Small intestine (tissue), 7 donors: ENCODE results near the gene PSPN. TPM values are rescaled to one million over a fixed set of nuclear protein-coding genes. Genes with fewer than 3 reads are reported as not detected.

Experiments used
- DNase-seq, 2 donors: peaks; one replicate each; pipeline versions ENCODE4 v3.0.0 to v3.0.0-alpha.2; 2013
- FAIRE-seq: peaks from 2 replicates; lab custom pipeline; 2012; peaks lifted over from hg19 to GRCh38; lab: Jason Lieb, UNC
- H3K27ac ChIP-seq, 3 donors: one replicate each; pipeline ENCODE4 v1.5.1; 2013; ENCODE audit warnings: low read length in 2 of 3, mild to moderate bottlenecking in 2 of 3, control low read depth in 1 of 3, inconsistent platforms in 1 of 3, low read depth in 1 of 3, moderate library complexity in 1 of 3
- H3K27me3 ChIP-seq, 3 donors: one replicate each; pipeline ENCODE4 v1.6.1; 2013; ENCODE audit warnings: low read length in 3 of 3, inconsistent platforms in 1 of 3; ENCODE audit not compliant: control insufficient read depth in 3 of 3, insufficient read depth in 3 of 3
- H3K36me3 ChIP-seq, 3 donors: one replicate each; pipeline ENCODE4 v1.6.1; 2013; ENCODE audit warnings: low read length in 3 of 3, inconsistent platforms in 1 of 3, low read depth in 1 of 3, mild to moderate bottlenecking in 1 of 3, moderate library complexity in 1 of 3; ENCODE audit not compliant: control insufficient read depth in 3 of 3, insufficient read depth in 2 of 3
- H3K4me1 ChIP-seq, 3 donors: one replicate each; pipeline ENCODE4 v1.6.1; 2013; ENCODE audit warnings: low read length in 2 of 3, inconsistent platforms in 1 of 3, low read depth in 1 of 3, mild to moderate bottlenecking in 1 of 3, moderate library complexity in 1 of 3; ENCODE audit not compliant: control insufficient read depth in 3 of 3, insufficient read depth in 2 of 3
- H3K4me3 ChIP-seq, 3 donors: one replicate each; pipeline ENCODE4 v1.5.1; 2013; ENCODE audit warnings: low read length in 3 of 3, control low read depth in 1 of 3, inconsistent platforms in 1 of 3, low read depth in 1 of 3, mild to moderate bottlenecking in 1 of 3, moderate library complexity in 1 of 3
- H3K9me3 ChIP-seq, 2 donors: one replicate each; pipeline ENCODE4 v1.6.1; 2013; ENCODE audit warnings: low read depth in 1 of 2, low read length in 1 of 2; ENCODE audit not compliant: control insufficient read depth in 2 of 2, insufficient read depth in 1 of 2
- WGBS, 3 donors: extraction: QIAGEN DNeasy Blood & Tissue Kit; methylation state at CpG; one replicate each; pipeline ENCODE4 v1.1.7; 2013; 5-methylcytosine and 5-hydroxymethylcytosine counted together
- polyA plus RNA-seq, 4 donors: library from polyadenylated mRNA; stranded (reverse) in 3 of 4; unstranded in 1 of 4; fragments of 200-250 nt in 3 of 4; fragments of 120-200 nt in 1 of 4; gene quantifications; one replicate each; pipeline versions ENCODE4 v1.2.1 to v1.2.3, GENCODE V29; 2013
- donor health status: healthy with polysubstance abuse.
- donor health status: control.
- donor health status: control.
- donor health status: Bipolar disorder and iron deficiency.
- donor health status: healthy.

PSPN gene
- polyA plus RNA-seq, 4 donors = 1.1 to 2.6 (median 1.2) TPM

DNA sequence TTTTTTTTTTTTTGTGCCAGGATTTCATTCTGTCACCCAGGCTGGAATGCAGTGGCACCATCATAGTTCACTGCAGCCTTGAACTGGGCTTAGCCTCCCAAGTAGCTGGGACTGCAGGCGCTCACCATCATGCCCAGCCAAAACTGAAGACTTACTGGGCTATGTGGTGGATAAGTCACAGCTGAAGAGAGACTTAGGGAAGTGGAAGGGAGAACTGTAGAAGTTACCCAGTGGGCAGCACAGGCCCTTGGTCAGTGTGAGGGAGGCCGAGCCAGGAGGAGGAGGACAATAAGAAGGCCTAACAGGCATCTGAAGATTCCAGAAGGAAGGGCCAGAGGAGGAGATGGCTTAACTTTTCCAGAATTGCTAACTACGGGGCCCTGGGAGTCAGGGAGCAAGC lies 4.0 kb upstream of the PSPN start:
- no peaks in the 10 kb centered on the region for H3K27me3 ChIP-seq
- no peak overlapping the region for H3K4me3 ChIP-seq
- peaks cover 19 to 89% (median 28%) of the 10 kb centered on the region in 3 donors for H3K36me3 ChIP-seq
- no peaks in the 10 kb centered on the region for H3K4me1 ChIP-seq
- 88 to 100% (median 96%) methylated on average over 3 of the region's 3 CpGs for WGBS, 3 donors
- DNase-seq = no peak
- H3K9me3 ChIP-seq = peaks cover 0 to 11% of the 10 kb centered on the region in 2 donors
- FAIRE-seq = no peak
- H3K27ac ChIP-seq = no peak overlapping the region

GRCh38 chr19:6378486-6378885 lies 2.8 kb upstream of the PSPN start:
- 85% methylated on average over 9 of the region's 9 CpGs for WGBS, 3 donors
- DNase-seq (no peak), FAIRE-seq (no peak)

DNA sequence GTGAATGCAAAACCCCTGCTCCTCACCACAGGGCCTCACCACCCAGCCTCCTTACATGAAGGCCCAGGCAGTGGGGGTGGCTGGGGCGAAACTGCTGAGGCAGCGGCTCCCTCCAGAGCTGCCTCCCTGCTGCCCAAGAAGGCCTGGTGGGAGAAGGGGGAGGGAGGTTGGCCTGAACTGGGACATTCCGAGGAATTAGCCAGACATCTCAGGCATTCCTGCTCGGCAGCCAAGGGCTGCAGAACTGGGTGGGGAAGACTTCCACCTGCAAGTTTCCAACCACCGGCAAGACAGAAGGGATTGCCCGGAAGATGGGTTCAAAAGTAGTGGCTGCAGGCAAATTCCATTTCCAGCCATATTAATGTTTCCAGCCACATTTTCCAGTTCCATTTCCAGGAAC lies 2.3 kb upstream of the PSPN start:
- no peak overlapping the region for H3K4me3 ChIP-seq
- DNase-seq (no peak), FAIRE-seq (no peak)
- H3K9me3 ChIP-seq = peaks cover 0 to 11% of the 10 kb centered on the region in 2 donors
- H3K36me3 ChIP-seq = peaks cover 15 to 80% (median 23%) of the 10 kb centered on the region in 3 donors
- no peak overlapping the region for H3K27ac ChIP-seq
- 65 to 80% (median 76%) methylated on average over 6 of the region's 6 CpGs for WGBS, 3 donors
- H3K27me3 ChIP-seq = no peaks in the 10 kb centered on the region
- H3K4me1 ChIP-seq = peaks cover 0 to 8% (median 0%) of the 10 kb centered on the region in 3 donors

More at GRCh38 chr19:6378486-6378885, 2.8 kb upstream of the PSPN start:
- peaks cover 18 to 84% (median 27%) of the 10 kb centered on the region in 3 donors for H3K36me3 ChIP-seq
- no peak overlapping the region for H3K27ac ChIP-seq
- no peaks in the 10 kb centered on the region for H3K27me3 ChIP-seq
- peaks cover 0 to 8% (median 0%) of the 10 kb centered on the region in 3 donors for H3K4me1 ChIP-seq
- H3K9me3 ChIP-seq = peaks cover 0 to 11% of the 10 kb centered on the region in 2 donors
- no peak overlapping the region for H3K4me3 ChIP-seq

DNA sequence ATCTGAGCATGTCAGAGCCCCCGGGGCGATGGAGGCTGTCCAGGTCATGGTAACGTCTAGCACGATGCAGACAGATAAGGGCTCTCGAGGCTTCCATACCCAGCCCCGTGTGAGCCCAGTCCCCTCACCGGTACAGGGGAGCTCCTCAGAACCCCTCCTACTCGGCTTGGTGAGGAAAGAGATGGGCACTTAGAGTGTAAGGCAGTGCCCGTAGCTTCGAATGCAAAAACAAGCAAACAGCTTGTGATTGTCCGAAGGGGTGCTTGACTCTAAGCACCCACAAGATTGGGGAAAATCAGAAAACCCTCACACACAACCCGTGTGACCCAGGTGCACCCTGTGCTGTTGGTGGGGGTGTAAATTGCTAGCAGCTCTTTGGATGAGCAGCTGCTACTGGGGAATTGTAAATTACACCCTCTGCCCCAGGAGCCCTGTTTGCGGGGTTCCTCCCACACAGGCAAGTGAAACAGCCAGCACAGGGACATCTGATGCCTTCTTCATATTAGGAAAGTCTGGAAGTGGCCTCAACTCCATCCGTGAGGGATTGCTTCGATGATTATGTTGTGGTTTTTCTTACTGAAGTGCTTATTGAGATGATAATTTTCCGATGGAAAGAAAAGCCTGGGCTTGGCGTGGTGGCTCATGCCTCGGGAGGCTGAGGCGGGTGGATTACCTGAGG lies 918 bp upstream of the PSPN start:
- Histone ChIP-seq H3K27ac (no peak overlapping the region), H3K4me3 (no peak overlapping the region), H3K36me3 (peaks cover 15 to 68% (median 20%) of the 10 kb centered on the region in 3 donors), H3K4me1 (peaks cover 0 to 8% (median 0%) of the 10 kb centered on the region in 3 donors), H3K9me3 (peaks cover 0 to 11% of the 10 kb centered on the region in 2 donors), H3K27me3 (no peaks in the 10 kb centered on the region)
- FAIRE-seq (no peak), DNase-seq (no peak)
- WGBS, 3 donors = 75 to 80% (median 78%) methylated on average over 19 of the region's 19 CpGs

DNA sequence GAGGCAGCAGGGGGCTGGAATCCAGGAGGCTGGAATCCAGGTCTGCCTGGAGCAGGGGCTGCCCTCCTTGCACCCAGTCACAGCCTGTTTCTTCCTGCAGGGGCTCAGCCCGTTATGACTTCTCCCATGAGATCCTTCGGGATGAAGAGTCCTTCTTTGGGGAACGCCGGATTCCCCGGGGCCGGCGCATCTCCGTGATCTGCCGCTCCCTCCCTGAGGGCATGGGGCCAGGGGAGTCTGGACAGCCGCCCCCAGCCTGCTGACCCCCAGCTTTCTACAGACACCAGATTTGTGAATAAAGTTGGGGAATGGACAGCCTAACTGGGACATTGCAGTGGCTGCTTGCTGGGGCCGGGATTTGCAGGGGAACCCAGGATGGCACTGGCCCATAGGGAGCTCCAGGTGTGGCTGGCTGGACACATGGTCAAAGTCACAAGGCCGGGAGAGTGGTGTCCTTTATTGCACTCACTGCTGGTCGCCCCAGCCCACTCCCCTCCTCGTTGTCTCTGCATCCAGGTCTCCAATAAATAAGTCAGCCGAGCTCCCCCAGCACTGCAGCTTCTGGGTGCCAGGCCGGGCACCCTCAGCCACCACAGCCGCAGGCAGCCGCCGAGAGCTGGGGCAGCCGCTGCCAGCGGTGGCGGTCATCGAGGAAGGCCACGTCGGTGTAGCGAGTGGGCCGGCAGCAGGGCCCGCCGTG lies 872 bp downstream of the PSPN start:
- no peak for DNase-seq
- no peak for FAIRE-seq
- Histone ChIP-seq H3K9me3 (peaks cover 0 to 2% of the 10 kb centered on the region in 2 donors), H3K27me3 (no peaks in the 10 kb centered on the region), H3K36me3 (peaks cover 3 to 50% (median 8%) of the 10 kb centered on the region in 3 donors), H3K4me3 (no peak overlapping the region), H3K27ac (no peak overlapping the region), H3K4me1 (peaks cover 0 to 8% (median 0%) of the 10 kb centered on the region in 3 donors)
- WGBS, 3 donors = 87 to 91% (median 90%) methylated on average over 20 to 29 of the region's 29 CpGs

- Histone ChIP-seq H3K27me3 (no peaks in the 10 kb centered on the region), H3K36me3 (peaks cover 0 to 47% (median 5%) of the 10 kb centered on the region in 3 donors), H3K4me1 (peaks cover 0 to 8% (median 0%) of the 10 kb centered on the region in 3 donors), H3K4me3 (no peak overlapping the region), H3K27ac (no peak overlapping the region), H3K9me3 (no peaks in the 10 kb centered on the region)
- FAIRE-seq (no peak), DNase-seq (no peak)
- WGBS, 3 donors = 78 to 87% (median 84%) methylated on average over 29 of the region's 29 CpGs
Measured at GRCh38 chr19:6374161-6374709, 1.5 kb downstream of the PSPN start.

GRCh38 chr19:6373813-6374108 lies 2.0 kb downstream of the PSPN start:
- H3K4me3 ChIP-seq = peak overlapping the region; percentile 22 to 34 (median 33)
- H3K27ac ChIP-seq = peak overlapping the region; percentile 50 to 80 (median 56)
- peaks cover 0 to 46% (median 3%) of the 10 kb centered on the region in 3 donors for H3K36me3 ChIP-seq
- FAIRE-seq = no peak
- H3K27me3 ChIP-seq = no peaks in the 10 kb centered on the region
- H3K4me1 ChIP-seq = peaks cover 0 to 8% (median 0%) of the 10 kb centered on the region in 3 donors
- DNase-seq = no peak
- H3K9me3 ChIP-seq = no peaks in the 10 kb centered on the region
- WGBS, 3 donors = 27 to 46% (median 29%) methylated on average over 4 to 5 of the region's 5 CpGs

DNA sequence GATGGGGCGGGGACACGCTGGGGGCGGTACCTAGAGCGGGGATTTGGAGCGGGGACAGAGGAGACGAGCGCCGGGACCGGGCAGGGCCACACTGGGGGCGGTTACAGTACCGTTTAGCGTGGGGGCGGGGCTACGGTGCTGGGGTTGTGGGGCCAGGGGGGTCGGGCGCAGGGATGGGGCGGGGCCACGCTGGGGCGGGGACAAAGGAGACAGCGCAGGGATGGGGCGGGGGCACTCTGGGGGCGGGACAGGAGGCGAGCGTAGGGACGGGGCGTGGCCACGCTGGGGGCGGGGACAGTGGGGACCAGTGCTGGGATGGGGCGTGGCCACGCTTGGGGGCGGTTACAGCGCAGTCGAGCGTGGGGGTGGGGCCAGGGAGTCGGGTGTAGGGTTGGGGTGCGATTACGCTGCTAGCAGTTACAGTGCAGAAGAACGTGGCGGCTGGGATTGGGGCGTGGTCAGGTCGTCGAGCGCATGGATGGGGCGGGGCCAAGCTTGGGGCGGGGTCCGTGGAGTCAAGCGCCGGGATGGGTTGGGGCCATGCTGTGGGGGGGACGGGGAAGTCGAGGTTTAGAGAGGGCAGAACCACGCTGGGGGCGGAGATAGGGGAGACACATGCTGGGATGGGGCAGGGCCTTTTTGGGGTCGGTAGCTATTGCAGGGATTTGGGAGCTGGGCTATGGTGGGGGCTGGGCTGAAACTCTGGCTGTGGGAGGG lies 2.5 kb downstream of the PSPN start:
- H3K9me3 ChIP-seq = no peaks in the 10 kb centered on the region
- DNase-seq (peak; percentile 98 to 99), FAIRE-seq (no peak)
- peaks cover 0 to 8% (median 0%) of the 10 kb centered on the region in 3 donors for H3K4me1 ChIP-seq
- H3K36me3 ChIP-seq = peaks cover 2 to 47% (median 5%) of the 10 kb centered on the region in 3 donors
- peak overlapping the region; percentile 48 to 90 (median 83) for H3K4me3 ChIP-seq
- WGBS, 3 donors = 1 to 2% (median 1%) methylated on average over 37 to 53 of the region's 53 CpGs
- peak overlapping the region; percentile 97 to 100 (median 98) for H3K27ac ChIP-seq
- no peaks in the 10 kb centered on the region for H3K27me3 ChIP-seq
